ENCODE data around the gene AP2B1. TPM values are rescaled to one million over a fixed set of nuclear protein-coding genes. Genes with fewer than 3 reads are reported as not detected.
A peak's percentile ranks its signal among the peaks of the same experiment; 100 is the strongest.

Gene AP2B1
- total and polyA plus RNA-seq, 9 of the 15 experiments (the other 6 are each of a cell fraction or from before 2014, with no cell fraction given), result 60.1 to 287 (median 105) TPM

- Histone ChIP-seq H2AFZ (ENCODE audit: low read depth, low read length) (no peak overlapping the region), H3K79me2 (ENCODE audit: control insufficient read depth, insufficient read depth, low read length) (no peaks in the 10 kb centered on the region), H3K27ac (ENCODE audit: extremely low read depth, low read depth, low read length) (no peak overlapping the region), H3K4me2 (ENCODE audit: insufficient read depth, low read length) (no peak overlapping the region), H3K27me3 (ENCODE audit: control insufficient read depth in 2 of 2, insufficient read depth in 2 of 2, low read length in 2 of 2) (peaks cover 56 to 87% of the 10 kb centered on the region in 2 experiments; a peak in 4 of 5 replicates), H3K9me1 (ENCODE audit: control insufficient read depth, insufficient read depth, low read length) (peaks cover 3% of the 10 kb centered on the region), H4K20me1 (replicated peaks; ENCODE audit: control insufficient read depth, insufficient read depth, low read length) (no peaks in the 10 kb centered on the region; the same call in 1 of the 2 replicates), H3K9ac (ENCODE audit: insufficient read depth in 1 of 2, low read depth in 2 of 2, low read length in 2 of 2) (no peak overlapping the region), H3K9me3 (replicated peaks; ENCODE audit: control insufficient read depth, insufficient read depth, low read depth, low read length) (no peaks in the 10 kb centered on the region), H3K4me1 (replicated peaks in 1 of 2; ENCODE audit: control insufficient read depth in 2 of 2, insufficient read depth in 2 of 2, low read length in 2 of 2) (peaks cover 0 to 16% of the 10 kb centered on the region in 2 experiments; a peak in 2 of 5 replicates), H3K36me3 (ENCODE audit: control insufficient read depth, insufficient read depth, low read length) (no peaks in the 10 kb centered on the region), H3K4me3 (no peak overlapping the region)
- intact Hi-C loops (cut with micrococcal nuclease), result loop anchor here (10.0 kb wide), 1 partner anchor 175 kb away; the partner anchor contains the start of gene LYZL6
- 52% methylated on average over 31 of the region's 48 CpGs for WGBS (ENCODE audit: insufficient coverage, low coverage, missing lambda C conversion rate)
- TF ChIP-seq BRCA1 (IDR thresholded peaks at IDR 0.05) (no peak), BRCA1 (CRISPR knock-in tag; IDR thresholded peaks at IDR 0.05) (no peak), GATAD2A (IDR thresholded peaks at IDR 0.05) (no peak), TRIM25 (IDR thresholded peaks at IDR 0.05; ENCODE audit: borderline replicate concordance) (no peak), ZBTB7A (IDR thresholded peaks at IDR 0.05; ENCODE audit: borderline replicate concordance, control insufficient read depth, low read depth, low read length) (peak; percentile 20; the same call in 1 of the 2 replicates), ADNP (tag; IDR thresholded peaks at IDR 0.05) (no peak), ZBTB33 (CRISPR knock-in tag; IDR thresholded peaks at IDR 0.05) (peak; percentile 94)
- TF ChIP-seq, protein P1, sequence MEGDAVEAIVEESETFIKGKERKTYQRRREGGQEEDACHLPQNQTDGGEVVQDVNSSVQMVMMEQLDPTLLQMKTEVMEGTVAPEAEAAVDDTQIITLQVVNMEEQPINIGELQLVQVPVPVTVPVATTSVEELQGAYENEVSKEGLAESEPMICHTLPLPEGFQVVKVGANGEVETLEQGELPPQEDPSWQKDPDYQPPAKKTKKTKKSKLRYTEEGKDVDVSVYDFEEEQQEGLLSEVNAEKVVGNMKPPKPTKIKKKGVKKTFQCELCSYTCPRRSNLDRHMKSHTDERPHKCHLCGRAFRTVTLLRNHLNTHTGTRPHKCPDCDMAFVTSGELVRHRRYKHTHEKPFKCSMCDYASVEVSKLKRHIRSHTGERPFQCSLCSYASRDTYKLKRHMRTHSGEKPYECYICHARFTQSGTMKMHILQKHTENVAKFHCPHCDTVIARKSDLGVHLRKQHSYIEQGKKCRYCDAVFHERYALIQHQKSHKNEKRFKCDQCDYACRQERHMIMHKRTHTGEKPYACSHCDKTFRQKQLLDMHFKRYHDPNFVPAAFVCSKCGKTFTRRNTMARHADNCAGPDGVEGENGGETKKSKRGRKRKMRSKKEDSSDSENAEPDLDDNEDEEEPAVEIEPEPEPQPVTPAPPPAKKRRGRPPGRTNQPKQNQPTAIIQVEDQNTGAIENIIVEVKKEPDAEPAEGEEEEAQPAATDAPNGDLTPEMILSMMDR (IDR thresholded peaks at IDR 0.05 in 2 of 3, conservative IDR thresholded peaks at IDR 0.05 in 1 of 3; ENCODE audit: insufficient read depth in 2 of 3, low read depth in 1 of 3, low read length in 3 of 3), result peak; percentile 17 to 44 (median 30); a peak in 3 of 6 replicates
- TF ChIP-seq, protein P2, sequence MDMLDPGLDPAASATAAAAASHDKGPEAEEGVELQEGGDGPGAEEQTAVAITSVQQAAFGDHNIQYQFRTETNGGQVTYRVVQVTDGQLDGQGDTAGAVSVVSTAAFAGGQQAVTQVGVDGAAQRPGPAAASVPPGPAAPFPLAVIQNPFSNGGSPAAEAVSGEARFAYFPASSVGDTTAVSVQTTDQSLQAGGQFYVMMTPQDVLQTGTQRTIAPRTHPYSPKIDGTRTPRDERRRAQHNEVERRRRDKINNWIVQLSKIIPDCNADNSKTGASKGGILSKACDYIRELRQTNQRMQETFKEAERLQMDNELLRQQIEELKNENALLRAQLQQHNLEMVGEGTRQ (CRISPR knock-in tag; IDR thresholded peaks at IDR 0.05), result no peak
- TF ChIP-seq, protein P3, sequence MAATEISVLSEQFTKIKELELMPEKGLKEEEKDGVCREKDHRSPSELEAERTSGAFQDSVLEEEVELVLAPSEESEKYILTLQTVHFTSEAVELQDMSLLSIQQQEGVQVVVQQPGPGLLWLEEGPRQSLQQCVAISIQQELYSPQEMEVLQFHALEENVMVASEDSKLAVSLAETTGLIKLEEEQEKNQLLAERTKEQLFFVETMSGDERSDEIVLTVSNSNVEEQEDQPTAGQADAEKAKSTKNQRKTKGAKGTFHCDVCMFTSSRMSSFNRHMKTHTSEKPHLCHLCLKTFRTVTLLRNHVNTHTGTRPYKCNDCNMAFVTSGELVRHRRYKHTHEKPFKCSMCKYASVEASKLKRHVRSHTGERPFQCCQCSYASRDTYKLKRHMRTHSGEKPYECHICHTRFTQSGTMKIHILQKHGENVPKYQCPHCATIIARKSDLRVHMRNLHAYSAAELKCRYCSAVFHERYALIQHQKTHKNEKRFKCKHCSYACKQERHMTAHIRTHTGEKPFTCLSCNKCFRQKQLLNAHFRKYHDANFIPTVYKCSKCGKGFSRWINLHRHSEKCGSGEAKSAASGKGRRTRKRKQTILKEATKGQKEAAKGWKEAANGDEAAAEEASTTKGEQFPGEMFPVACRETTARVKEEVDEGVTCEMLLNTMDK (IDR thresholded peaks at IDR 0.05; ENCODE audit: borderline replicate concordance, insufficient read depth, low read depth, low read length, poor library complexity, severe bottlenecking), result peak; percentile 20
- in situ Hi-C loops (cut with MboI), result loop anchor here (5.0 kb wide), 1 partner anchor 37 kb away; the partner anchor contains the start of gene TAF15
- ChIA-PET POLR2A (interaction anchor here (0.9 to 1.3 kb wide), 3 partner anchors 12 to 39 kb away, joined by 3 read pairs; partner anchors contain the start of gene TAF15), CTCF (ENCODE audit: low intra/inter-chr PET ratio) (no interaction called here)
- BruUV-seq (replicated peaks), result no TSS peak
- ATAC-seq (no peak), FAIRE-seq (no peak), DNase-seq (ENCODE audit: extremely low read depth in 1 of 4, low spot score in 3 of 4) (no peak)
These were observed 182.9 kb downstream of the AP2B1 start for GRCh38 chr17:35769895-35770486.

Data from K562 (cell line).